SK-N-SH (cell line): ENCODE results near the gene CC2D1B. TPM values are rescaled to one million over a fixed set of nuclear protein-coding genes. Genes with fewer than 3 reads are reported as not detected.

Source experiments
- CTCF ChIA-PET: fragments of 300-600, 350-600 bp; formaldehyde crosslinking; extraction: SDS; loops from one replicate; lab custom pipeline; 2021; lab: Yijun Ruan, JAX
- POLR2A ChIA-PET: fragments of 350-600 bp; sonication (Branson Sonifier 250); formaldehyde crosslinking; extraction: SDS; loops from one replicate; lab custom pipeline; 2020; ENCODE audit warnings: antibody characterized with exemption, inconsistent platforms; lab: Yijun Ruan, JAX
- DNase-seq: peaks from one replicate; pipeline ENCODE4 v3.0.0; 2012
- H2AFZ ChIP-seq: fragments of 200-600 bp; sonication (generic); 2 replicates; pipeline ENCODE4 v1.8.1; 2016; ENCODE audit warnings: antibody characterized with exemption, mild to moderate bottlenecking, low read depth
- H3F3A ChIP-seq: fragments of 200-600 bp; sonication (generic); replicated peaks from 2 replicates; pipeline ENCODE3; 2016; ENCODE audit warnings: antibody characterized with exemption, mild to moderate bottlenecking; ENCODE audit not compliant: insufficient read depth
- H3K27ac ChIP-seq, 2 experiments: fragments of 200-500 bp in 1 of 2; fragments of 200-600 bp in 1 of 2; sonication (Bioruptor generic) in 1 of 2; sonication (generic), shearing (Covaris generic) in 1 of 2; 2 replicates each; pipeline versions ENCODE4 v1.5.1 to v1.6.1; 2014 to 2016; ENCODE audit warnings: low read depth in 2 of 2, inconsistent platforms in 1 of 2, low read length in 1 of 2, mild to moderate bottlenecking in 1 of 2, mixed read lengths in 1 of 2
- H3K27me3 ChIP-seq: fragments of 200-600 bp; sonication (generic), shearing (Covaris generic); 2 replicates; pipeline ENCODE4 v1.6.1; 2016; ENCODE audit warnings: mixed run types; ENCODE audit not compliant: insufficient read depth
- H3K36me3 ChIP-seq, 2 experiments: fragments of 200-500 bp in 1 of 2; fragments of 200-600 bp in 1 of 2; sonication (Bioruptor generic) in 1 of 2; sonication (generic) in 1 of 2; replicated peaks in 1 of 2; 2 replicates each; pipeline versions ENCODE3 to v1.5.1; 2014 to 2016; ENCODE audit warnings: low read length in 1 of 2, mild to moderate bottlenecking in 1 of 2; ENCODE audit not compliant: insufficient read depth in 2 of 2, control insufficient read depth in 1 of 2
- H3K4me1 ChIP-seq, 2 experiments: fragments of 200-500 bp in 1 of 2; fragments of 200-600 bp in 1 of 2; sonication (Bioruptor generic) in 1 of 2; sonication (generic), shearing (Covaris generic) in 1 of 2; 2 replicates each; pipeline versions ENCODE4 v1.5.1 to v1.6.1; 2014 to 2016; ENCODE audit warnings: low read depth in 1 of 2, low read length in 1 of 2, mixed run types in 1 of 2; ENCODE audit not compliant: insufficient read depth in 2 of 2, control insufficient read depth in 1 of 2
- H3K4me2 ChIP-seq: fragments of 200-600 bp; sonication (generic), shearing (Covaris generic); 2 replicates; pipeline ENCODE4 v1.6.1; 2017; ENCODE audit warnings: mixed run types
- H3K4me3 ChIP-seq, 2 experiments: fragments of 200-500 bp in 1 of 2; fragments of 200-600 bp in 1 of 2; sonication (Bioruptor generic) in 1 of 2; sonication (generic), shearing (Covaris generic) in 1 of 2; 2 replicates each; pipeline versions ENCODE4 v1.5.1 to v1.8.1; 2014 to 2016; ENCODE audit warnings: low read depth in 2 of 2, inconsistent platforms in 1 of 2, low read length in 1 of 2, mild to moderate bottlenecking in 1 of 2, mixed read lengths in 1 of 2, moderate library complexity in 1 of 2
- H3K79me2 ChIP-seq: fragments of 200-600 bp; sonication (generic); 2 replicates; pipeline ENCODE4 v1.8.1; 2017; ENCODE audit warnings: mild to moderate bottlenecking; ENCODE audit not compliant: insufficient read depth
- H3K9ac ChIP-seq: fragments of 200-600 bp; sonication (generic); 2 replicates; pipeline ENCODE4 v1.6.1; 2017; ENCODE audit warnings: mixed run types
- H3K9me2 ChIP-seq: fragments of 200-600 bp; sonication (generic); 2 replicates; pipeline ENCODE4 v1.6.1; 2017; ENCODE audit warnings: mixed run types
- H3K9me3 ChIP-seq: fragments of 200-600 bp; sonication (generic); 2 replicates; pipeline ENCODE4 v1.6.1; 2017; ENCODE audit warnings: mixed run types, mild to moderate bottlenecking, moderate library complexity
- H4K20me1 ChIP-seq: fragments of 200-600 bp; sonication (generic); 2 replicates; pipeline ENCODE4 v1.6.1; 2017; ENCODE audit warnings: mild to moderate bottlenecking, mixed run types; ENCODE audit not compliant: insufficient read depth
- ELF1 ChIP-seq: IDR thresholded peaks from 2 replicates; pipeline ENCODE4 v1.4.0; 2012
- GATA2 ChIP-seq: sonication (generic); formaldehyde crosslinking; IDR thresholded peaks from 2 replicates; pipeline ENCODE4 v1.5.0; 2020; ENCODE audit warnings: mild to moderate bottlenecking, missing genetic modification reagents
- IRF3 ChIP-seq: fragments of 150-350 bp; IDR thresholded peaks from 2 replicates; pipeline ENCODE4 v1.6.1; 2016; ENCODE audit warnings: mild to moderate bottlenecking, low read depth, low read length
- JUND ChIP-seq: IDR thresholded peaks from 2 replicates; pipeline ENCODE4 v1.4.0; 2012
- RXRA ChIP-seq: IDR thresholded peaks from 2 replicates; pipeline ENCODE4 v1.4.0; 2012; ENCODE audit warnings: low read depth, mild to moderate bottlenecking, borderline replicate concordance
- TEAD4 ChIP-seq: IDR thresholded peaks from 2 replicates; pipeline ENCODE4 v1.4.0; 2012; ENCODE audit warnings: mild to moderate bottlenecking, borderline replicate concordance; ENCODE audit not compliant: insufficient read depth
- ZBTB33 ChIP-seq: IDR thresholded peaks from 2 replicates; pipeline ENCODE4 v1.4.0; 2012; ENCODE audit warnings: low read depth, borderline replicate concordance
- WGBS: methylation state at CpG from one replicate; pipeline ENCODE4 v1.1.6; 2017; ENCODE audit warnings: low lambda C conversion rate; 5-methylcytosine and 5-hydroxymethylcytosine counted together
- polyA plus RNA-seq, 3 experiments: library from polyadenylated mRNA; depleted of rRNA; stranded (reverse); fragments of >200 nt; gene quantifications; 2 replicates each; pipeline ENCODE4 v1.2.3, GENCODE V29; 2012

CC2D1B gene
- polyA plus RNA-seq, 1 of the 3 experiments (the other 2 are of a cell fraction): 18.7 TPM

GRCh38 chr1:52364235-52364839 is 1.7 kb downstream of the CC2D1B start:
- peaks cover 14% of the 10 kb centered on the region for H3F3A ChIP-seq
- ChIA-PET CTCF (interaction anchor here (0.8 to 1.8 kb wide), 3 partner anchors 15 to 322 kb away, joined by 3 to 7 read pairs (median 6); no protein-coding TSS in a partner anchor), POLR2A (interaction anchor here (2.2 kb wide), 1 partner anchor 309 kb away, joined by 7 read pairs; the partner anchor contains the start of gene TXNDC12)
- DNase-seq: peak; percentile 21
- no peaks in the 10 kb centered on the region for H3K9me3 ChIP-seq
- peaks cover 16 to 38% of the 10 kb centered on the region in 2 experiments for H3K36me3 ChIP-seq
- no peaks in the 10 kb centered on the region for H3K27me3 ChIP-seq
- peaks cover 41% of the 10 kb centered on the region for H3K79me2 ChIP-seq
- 92% methylated on average over 4 of the region's 5 CpGs for WGBS
- peak overlapping the region; percentile 90 to 93; a peak in 2 of 4 replicates for H3K4me3 ChIP-seq
- no peak overlapping the region for H2AFZ ChIP-seq
- peak overlapping the region; percentile 89 for H3K4me2 ChIP-seq
- peak overlapping the region in 1 of 2 experiments; percentile 91; a peak in 1 of 4 replicates for H3K27ac ChIP-seq
- TF ChIP-seq ELF1 (no peak), TEAD4 (no peak), ZBTB33 (no peak)
- H3K9ac ChIP-seq: peak overlapping the region; percentile 97; the same call in 1 of the 2 replicates
- H3K4me1 ChIP-seq: peaks cover 0 to 13% of the 10 kb centered on the region in 2 experiments; a peak in 3 of 4 replicates
- no peaks in the 10 kb centered on the region for H3K9me2 ChIP-seq
- H4K20me1 ChIP-seq: peaks cover 7% of the 10 kb centered on the region; the same call in 1 of the 2 replicates

- Histone ChIP-seq H3K79me2 (peaks cover 41% of the 10 kb centered on the region), H3K4me2 (no peak overlapping the region), H3K9ac (no peak overlapping the region), H3K36me3 (peaks cover 16 to 75% of the 10 kb centered on the region in 2 experiments), H3K4me1 (peaks cover 0 to 13% of the 10 kb centered on the region in 2 experiments; a peak in 3 of 4 replicates), H2AFZ (no peak overlapping the region), H3K27me3 (no peaks in the 10 kb centered on the region), H3K9me3 (no peaks in the 10 kb centered on the region), H3K4me3 (no peak overlapping the region), H3F3A (no peaks in the 10 kb centered on the region), H4K20me1 (peaks cover 7% of the 10 kb centered on the region; the same call in 1 of the 2 replicates), H3K9me2 (no peaks in the 10 kb centered on the region), H3K27ac (no peak overlapping the region)
- 88% methylated on average over 4 of the region's 7 CpGs for WGBS
- ChIA-PET POLR2A (no interaction called here), CTCF (interaction anchor here (0.6 to 2.7 kb wide), 3 partner anchors 10 to 230 kb away, joined by 3 to 12 read pairs (median 9); no protein-coding TSS in a partner anchor)
- TF ChIP-seq JUND (no peak), RXRA (no peak), IRF3 (no peak), GATA2 (CRISPR knock-in tag) (no peak)
- no peak for DNase-seq
Observed at GRCh38 chr1:52360595-52360968, 5.4 kb downstream of the CC2D1B start.
